Left ventricle myocardium inferior (tissue), 1 donor: ENCODE results near the gene ALAS1. TPM values are rescaled to one million over a fixed set of nuclear protein-coding genes. Genes with fewer than 3 reads are reported as not detected.

Source experiments
- DNase-seq: peaks from one replicate; pipeline ENCODE4 v3.0.0-alpha.2; 2020
- H3K27ac ChIP-seq: fragments of 200-600 bp; replicated peaks from 2 replicates; pipeline ENCODE4 v1.8.0; 2021
- H3K27me3 ChIP-seq: fragments of 200-600 bp; 2 replicates; pipeline ENCODE4 v1.8.0; 2021; ENCODE audit warnings: low read depth
- H3K36me3 ChIP-seq: fragments of 200-600 bp; 2 replicates; pipeline ENCODE4 v1.8.0; 2021
- H3K4me1 ChIP-seq: fragments of 200-600 bp; 2 replicates; pipeline ENCODE4 v1.8.0; 2021
- H3K4me3 ChIP-seq: fragments of 200-600 bp; 2 replicates; pipeline ENCODE4 v1.8.0; 2021; ENCODE audit warnings: mild to moderate bottlenecking, moderate library complexity
- H3K9me3 ChIP-seq: fragments of 200-600 bp; replicated peaks from 2 replicates; pipeline ENCODE4 v1.8.0; 2021
- intact Hi-C: fragments of 100-400 bp; cut with micrococcal nuclease; formaldehyde crosslinking; loops from one replicate; pipeline ENCODE4 v1.11.0; 2022
- total RNA-seq: library from RNA; stranded (reverse); fragmentation: NEBNext Ultra II Directional; extraction: Animal tissue kit (Norgen Biotek cat#: 25700); gene quantifications from one replicate; pipeline ENCODE4 v1.2.1, GENCODE V29; 2021
- TF ChIP-seq, protein P1 (sequence below): fragments of 200-600 bp; IDR thresholded peaks from 2 replicates; pipeline ENCODE4 v1.8.0; 2021; ENCODE audit warnings: antibody characterized with exemption, mild to moderate bottlenecking, borderline replicate concordance
- donor health status: DM: no; HTN: yes; CAD: no; lungs with severe emphysema.

Gene ALAS1
- total RNA-seq, 1 donor from 2014 or later = 180 TPM

- TF ChIP-seq, protein P1, sequence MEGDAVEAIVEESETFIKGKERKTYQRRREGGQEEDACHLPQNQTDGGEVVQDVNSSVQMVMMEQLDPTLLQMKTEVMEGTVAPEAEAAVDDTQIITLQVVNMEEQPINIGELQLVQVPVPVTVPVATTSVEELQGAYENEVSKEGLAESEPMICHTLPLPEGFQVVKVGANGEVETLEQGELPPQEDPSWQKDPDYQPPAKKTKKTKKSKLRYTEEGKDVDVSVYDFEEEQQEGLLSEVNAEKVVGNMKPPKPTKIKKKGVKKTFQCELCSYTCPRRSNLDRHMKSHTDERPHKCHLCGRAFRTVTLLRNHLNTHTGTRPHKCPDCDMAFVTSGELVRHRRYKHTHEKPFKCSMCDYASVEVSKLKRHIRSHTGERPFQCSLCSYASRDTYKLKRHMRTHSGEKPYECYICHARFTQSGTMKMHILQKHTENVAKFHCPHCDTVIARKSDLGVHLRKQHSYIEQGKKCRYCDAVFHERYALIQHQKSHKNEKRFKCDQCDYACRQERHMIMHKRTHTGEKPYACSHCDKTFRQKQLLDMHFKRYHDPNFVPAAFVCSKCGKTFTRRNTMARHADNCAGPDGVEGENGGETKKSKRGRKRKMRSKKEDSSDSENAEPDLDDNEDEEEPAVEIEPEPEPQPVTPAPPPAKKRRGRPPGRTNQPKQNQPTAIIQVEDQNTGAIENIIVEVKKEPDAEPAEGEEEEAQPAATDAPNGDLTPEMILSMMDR = no peak
- no peak overlapping the region for H3K4me3 ChIP-seq
- DNase-seq = no peak
- H3K27ac ChIP-seq = no peak overlapping the region
- no peaks in the 10 kb centered on the region for H3K9me3 ChIP-seq
- peaks cover 54% of the 10 kb centered on the region for H3K4me1 ChIP-seq
- intact Hi-C loops = no loop called here
- peaks cover 54% of the 10 kb centered on the region for H3K36me3 ChIP-seq
- H3K27me3 ChIP-seq = no peaks in the 10 kb centered on the region
These were observed 51.7 kb downstream of the ALAS1 start for GRCh38 chr3:52249683-52250082.

GRCh38 chr3:52250122-52250521 is 52.2 kb downstream of the ALAS1 start:
- intact Hi-C loops = no loop called here
- peaks cover 58% of the 10 kb centered on the region for H3K36me3 ChIP-seq
- DNase-seq = no peak
- H3K27me3 ChIP-seq = no peaks in the 10 kb centered on the region
- no peak overlapping the region for H3K27ac ChIP-seq
- H3K4me3 ChIP-seq = no peak overlapping the region
- TF ChIP-seq, protein P1 = no peak
- peaks cover 50% of the 10 kb centered on the region for H3K4me1 ChIP-seq
- H3K9me3 ChIP-seq = no peaks in the 10 kb centered on the region

GRCh38 chr3:52253314-52254304 is 55.6 kb downstream of the ALAS1 start:
- Histone ChIP-seq H3K9me3 (no peaks in the 10 kb centered on the region), H3K4me3 (no peak overlapping the region), H3K4me1 (peaks cover 24% of the 10 kb centered on the region), H3K36me3 (peaks cover 90% of the 10 kb centered on the region), H3K27me3 (no peaks in the 10 kb centered on the region), H3K27ac (peak overlapping the region; percentile 37)
- intact Hi-C loops = no loop called here
- TF ChIP-seq, protein P1 = no peak
- DNase-seq = no peak

DNA sequence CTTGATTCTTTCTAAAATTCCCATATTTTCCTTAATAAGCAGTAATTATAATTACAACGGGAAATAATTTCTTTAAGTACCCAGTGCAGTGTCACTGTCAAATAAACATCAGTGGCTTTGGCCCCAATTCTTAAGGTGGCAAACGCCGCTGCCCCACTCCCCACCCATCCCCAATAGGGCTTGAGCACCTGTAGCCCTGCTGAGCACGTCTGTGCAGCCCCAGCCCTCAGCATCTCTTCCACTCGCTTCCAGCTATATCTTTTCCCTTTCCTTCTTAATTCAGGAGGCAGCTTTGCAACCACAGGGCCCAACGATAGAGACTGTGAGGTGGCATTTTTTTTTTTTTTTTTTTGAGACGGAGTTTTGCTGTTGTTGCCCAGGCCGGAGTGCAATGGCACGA is 56.6 kb downstream of the ALAS1 start:
- H3K9me3 ChIP-seq = no peaks in the 10 kb centered on the region
- peaks cover 95% of the 10 kb centered on the region for H3K36me3 ChIP-seq
- intact Hi-C loops = no loop called here
- TF ChIP-seq, protein P1 = no peak
- DNase-seq = no peak
- H3K4me1 ChIP-seq = peaks cover 18% of the 10 kb centered on the region
- no peak overlapping the region for H3K4me3 ChIP-seq
- no peak overlapping the region for H3K27ac ChIP-seq
- H3K27me3 ChIP-seq = no peaks in the 10 kb centered on the region

- H3K27ac ChIP-seq = no peak overlapping the region
- H3K27me3 ChIP-seq = no peaks in the 10 kb centered on the region
- no peaks in the 10 kb centered on the region for H3K9me3 ChIP-seq
- peaks cover 18% of the 10 kb centered on the region for H3K4me1 ChIP-seq
- TF ChIP-seq, protein P1 = no peak
- peaks cover 98% of the 10 kb centered on the region for H3K36me3 ChIP-seq
- intact Hi-C loops = no loop called here
- DNase-seq = no peak
- H3K4me3 ChIP-seq = no peak overlapping the region
These were observed 58.2 kb downstream of the ALAS1 start for GRCh38 chr3:52256159-52256558.
